ENCODE data around the gene C14orf180. TPM values are rescaled to one million over a fixed set of nuclear protein-coding genes. Genes with fewer than 3 reads are reported as not detected.

C14orf180 gene
- total and polyA plus RNA-seq, 2 donors (not counting 1 experiment from before 2014, with no cell fraction given) = not detected

GRCh38 chr14:104585966-104586697, 6.6 kb downstream of the C14orf180 start:
- Histone ChIP-seq H3K36me3 (ENCODE audit: control insufficient read depth, insufficient read depth, low read length) (no peaks in the 10 kb centered on the region), H3K9ac (ENCODE audit: insufficient read depth, low read length) (no peak overlapping the region), H3K9me3 (ENCODE audit: control insufficient read depth, insufficient read depth, low read depth, low read length) (no peaks in the 10 kb centered on the region), H2AFZ (ENCODE audit: low read length) (no peak overlapping the region), H4K20me1 (ENCODE audit: control insufficient read depth, extremely low read depth, insufficient read depth, low read length) (no peaks in the 10 kb centered on the region), H3K79me2 (ENCODE audit: control insufficient read depth, insufficient read depth, low read length) (no peaks in the 10 kb centered on the region), H3K4me1 (ENCODE audit: control insufficient read depth, extremely low read depth, insufficient read depth, low read length) (no peaks in the 10 kb centered on the region), H3K27ac (ENCODE audit: insufficient read depth, low read length) (no peak overlapping the region), H3K27me3 (ENCODE audit: control insufficient read depth, insufficient read depth, low read length) (no peaks in the 10 kb centered on the region), H3K4me2 (ENCODE audit: extremely low read depth, insufficient read depth, low read length) (no peak overlapping the region), H3K4me3 (replicated peaks in 1 of 4; ENCODE audit: control extremely low read depth in 1 of 4, insufficient read depth in 1 of 4, low read depth in 3 of 4, low read length in 4 of 4) (no peak overlapping the region)
- DNase-seq (ENCODE audit: low read depth in 2 of 2) = no peak
- TF ChIP-seq EZH2 (IDR thresholded peaks at IDR 0.05; ENCODE audit: low read length, missing control alignments) (no peak), CTCF (conservative IDR thresholded peaks at IDR 0.05 in 1 of 2, IDR thresholded peaks at IDR 0.05 in 1 of 2; ENCODE audit: low read depth in 1 of 2, low read length in 2 of 2) (no peak)

GRCh38 chr14:104586832-104587620, 7.5 kb downstream of the C14orf180 start:
- Histone ChIP-seq H3K36me3 (ENCODE audit: control insufficient read depth, insufficient read depth, low read length) (no peaks in the 10 kb centered on the region), H3K4me2 (ENCODE audit: extremely low read depth, insufficient read depth, low read length) (no peak overlapping the region), H3K9ac (ENCODE audit: insufficient read depth, low read length) (no peak overlapping the region), H3K9me3 (ENCODE audit: control insufficient read depth, insufficient read depth, low read depth, low read length) (no peaks in the 10 kb centered on the region), H3K4me3 (replicated peaks in 1 of 4; ENCODE audit: control extremely low read depth in 1 of 4, insufficient read depth in 1 of 4, low read depth in 3 of 4, low read length in 4 of 4) (no peak overlapping the region), H3K79me2 (ENCODE audit: control insufficient read depth, insufficient read depth, low read length) (no peaks in the 10 kb centered on the region), H4K20me1 (ENCODE audit: control insufficient read depth, extremely low read depth, insufficient read depth, low read length) (no peaks in the 10 kb centered on the region), H3K27me3 (ENCODE audit: control insufficient read depth, insufficient read depth, low read length) (no peaks in the 10 kb centered on the region), H2AFZ (ENCODE audit: low read length) (no peak overlapping the region), H3K27ac (ENCODE audit: insufficient read depth, low read length) (no peak overlapping the region), H3K4me1 (ENCODE audit: control insufficient read depth, extremely low read depth, insufficient read depth, low read length) (no peaks in the 10 kb centered on the region)
- no peak for DNase-seq (ENCODE audit: low read depth in 2 of 2)
- TF ChIP-seq CTCF (conservative IDR thresholded peaks at IDR 0.05 in 1 of 2, IDR thresholded peaks at IDR 0.05 in 1 of 2; ENCODE audit: low read depth in 1 of 2, low read length in 2 of 2) (no peak), EZH2 (IDR thresholded peaks at IDR 0.05; ENCODE audit: low read length, missing control alignments) (no peak)

- no peak for TF ChIP-seq CTCF (conservative IDR thresholded peaks at IDR 0.05 in 1 of 2, IDR thresholded peaks at IDR 0.05 in 1 of 2; ENCODE audit: low read depth in 1 of 2, low read length in 2 of 2)
- TF ChIP-seq EZH2 (IDR thresholded peaks at IDR 0.05; ENCODE audit: low read length, missing control alignments) = no peak
- no peaks in the 10 kb centered on the region for H3K27me3 ChIP-seq (ENCODE audit: control insufficient read depth, insufficient read depth, low read length)
These were observed 8.1 kb downstream of the C14orf180 start for GRCh38 chr14:104587641-104588040.

More at GRCh38 chr14:104587641-104588040, 8.1 kb downstream of the C14orf180 start:
- H3K4me3 ChIP-seq (replicated peaks in 1 of 4; ENCODE audit: control extremely low read depth in 1 of 4, insufficient read depth in 1 of 4, low read depth in 3 of 4, low read length in 4 of 4) = no peak overlapping the region
- no peaks in the 10 kb centered on the region for H3K79me2 ChIP-seq (ENCODE audit: control insufficient read depth, insufficient read depth, low read length)
- no peak overlapping the region for H3K4me2 ChIP-seq (ENCODE audit: extremely low read depth, insufficient read depth, low read length)
- H4K20me1 ChIP-seq (ENCODE audit: control insufficient read depth, extremely low read depth, insufficient read depth, low read length) = no peaks in the 10 kb centered on the region
- no peaks in the 10 kb centered on the region for H3K9me3 ChIP-seq (ENCODE audit: control insufficient read depth, insufficient read depth, low read depth, low read length)
- H3K9ac ChIP-seq (ENCODE audit: insufficient read depth, low read length) = no peak overlapping the region
- no peak overlapping the region for H3K27ac ChIP-seq (ENCODE audit: insufficient read depth, low read length)
- H2AFZ ChIP-seq (ENCODE audit: low read length) = no peak overlapping the region
- no peak for DNase-seq (ENCODE audit: low read depth in 2 of 2)
- no peaks in the 10 kb centered on the region for H3K36me3 ChIP-seq (ENCODE audit: control insufficient read depth, insufficient read depth, low read length)
- H3K4me1 ChIP-seq (ENCODE audit: control insufficient read depth, extremely low read depth, insufficient read depth, low read length) = no peaks in the 10 kb centered on the region
